HepG2 (cell line): ENCODE results near the gene EIF4G3. TPM values are rescaled to one million over a fixed set of nuclear protein-coding genes. Genes with fewer than 3 reads are reported as not detected.

Experiments
- ATAC-seq: fragments of 200-7000 bp; cut with Tn5 transposase; 3 replicates; pipeline ENCODE4 v1.9.1; 2020; ENCODE audit warnings: mild to moderate bottlenecking, moderate library complexity
- BruUV-seq: library from RNA; stranded (reverse); fragments of 400-500 nt; replicated peaks from 2 replicates; lab custom pipeline; 2021; lab: Mats Ljungman, UMichigan
- CTCF ChIA-PET: fragments of 300-600 bp; formaldehyde crosslinking; extraction: SDS; loops from one replicate; lab custom pipeline; 2021; ENCODE audit warnings: low total read pairs, inconsistent platforms, low intra/inter-chr PET ratio; lab: Yijun Ruan, JAX
- POLR2A ChIA-PET: fragments of 350-600 bp; sonication (Branson Sonifier 250); formaldehyde crosslinking; loops from one replicate; lab custom pipeline; 2020; ENCODE audit warnings: antibody characterized with exemption, inconsistent platforms; lab: Yijun Ruan, JAX
- DNase-seq: peaks from one replicate; pipeline ENCODE4 v3.0.0-alpha.2; 2015; ENCODE audit warnings: low spot score
- FAIRE-seq: peaks from 3 replicates; lab custom pipeline; 2011; peaks lifted over from hg19 to GRCh38; lab: Jason Lieb, UNC
- H2AFZ ChIP-seq: one replicate; pipeline ENCODE4 v1.6.1; 2011; ENCODE audit warnings: low read length, inconsistent platforms
- H3K27ac ChIP-seq: fragments of 300-600 bp; 3 replicates; pipeline ENCODE4 v1.8.0; 2011; ENCODE audit warnings: mixed run types, mild to moderate bottlenecking, mixed read lengths, low read length, inconsistent platforms; ENCODE audit not compliant: insufficient read depth; ENCODE audit errors: extremely low read length
- H3K27me3 ChIP-seq, 2 experiments: fragments of 200-600 bp in 1 of 2; 2 replicates in 1 of 2; 3 replicates in 1 of 2; pipeline versions ENCODE4 v1.6.0 to v1.8.0; 2011; ENCODE audit warnings: low read length in 2 of 2, mild to moderate bottlenecking in 2 of 2, moderate library complexity in 2 of 2, inconsistent platforms in 1 of 2; ENCODE audit not compliant: insufficient read depth in 2 of 2, control insufficient read depth in 1 of 2
- H3K36me3 ChIP-seq, 2 experiments: fragments of 200-600 bp in 1 of 2; replicated peaks in 1 of 2; 2 replicates in 1 of 2; 3 replicates in 1 of 2; pipeline versions ENCODE4 v1.5.1 to v1.8.0; 2011; ENCODE audit warnings: low read length in 2 of 2, inconsistent platforms in 1 of 2; ENCODE audit not compliant: insufficient read depth in 2 of 2, control insufficient read depth in 1 of 2
- H3K4me1 ChIP-seq: 2 replicates; pipeline ENCODE4 v1.5.1; 2012; ENCODE audit warnings: low read length, inconsistent platforms; ENCODE audit not compliant: insufficient read depth
- H3K4me2 ChIP-seq: 2 replicates; pipeline ENCODE4 v1.6.0; 2011; ENCODE audit warnings: low read depth, low read length, inconsistent platforms
- H3K4me3 ChIP-seq, 3 experiments: fragments of 200-600 bp in 1 of 3; sonication (generic), shearing (Covaris generic) in 1 of 3; replicated peaks in 1 of 3; 2 replicates each; pipeline ENCODE4 v1.5.1; 2011 to 2016; ENCODE audit warnings: low read length in 3 of 3, inconsistent platforms in 2 of 3, low read depth in 2 of 3, mild to moderate bottlenecking in 2 of 3, control low read depth in 1 of 3, mixed read lengths in 1 of 3; ENCODE audit not compliant: insufficient read depth in 1 of 3
- H3K79me2 ChIP-seq: one replicate; pipeline ENCODE4 v1.6.1; 2011; ENCODE audit warnings: low read length, inconsistent platforms; ENCODE audit not compliant: insufficient read depth
- H3K9ac ChIP-seq: 2 replicates; pipeline ENCODE4 v1.6.0; 2011; ENCODE audit warnings: mild to moderate bottlenecking, low read depth, low read length, inconsistent platforms; ENCODE audit not compliant: insufficient read depth
- H3K9me3 ChIP-seq: 2 replicates; pipeline ENCODE4 v1.5.1; 2012; ENCODE audit warnings: mild to moderate bottlenecking, low read length
- H4K20me1 ChIP-seq: 2 replicates; pipeline ENCODE4 v1.6.0; 2011; ENCODE audit warnings: inconsistent platforms, mild to moderate bottlenecking, low read length, moderate library complexity; ENCODE audit not compliant: insufficient read depth
- ARNTL ChIP-seq: sonication (generic); formaldehyde crosslinking; IDR thresholded peaks from 2 replicates; pipeline ENCODE4 v1.4.0; 2020; ENCODE audit warnings: mild to moderate bottlenecking, missing genetic modification reagents
- CREB1 ChIP-seq, 2 experiments: fragments of 450-650 bp in 1 of 2; IDR thresholded peaks; 2 replicates each; pipeline ENCODE4 v1.6.1; 2016 to 2017; ENCODE audit warnings: control low read depth in 1 of 2, mild to moderate bottlenecking in 1 of 2, missing compliant biosample characterization in 1 of 2, missing genetic modification characterization in 1 of 2
- KAT8 ChIP-seq: IDR thresholded peaks from 2 replicates; pipeline ENCODE4 v1.6.1; 2016; ENCODE audit warnings: missing genetic modification reagents, missing compliant biosample characterization
- NAIF1 ChIP-seq: sonication (generic); formaldehyde crosslinking; IDR thresholded peaks from 2 replicates; pipeline ENCODE4 v1.5.0; 2020; ENCODE audit warnings: mild to moderate bottlenecking, missing genetic modification reagents, borderline replicate concordance
- NR2C2 ChIP-seq: sonication (generic); formaldehyde crosslinking; IDR thresholded peaks from 2 replicates; pipeline ENCODE4 v1.4.0; 2020; ENCODE audit warnings: missing genetic modification reagents, mild to moderate bottlenecking, moderate library complexity, borderline replicate concordance
- PAX8 ChIP-seq: sonication (generic); formaldehyde crosslinking; IDR thresholded peaks from 2 replicates; pipeline ENCODE4 v1.8.0; 2022; ENCODE audit warnings: mild to moderate bottlenecking, missing genetic modification reagents, borderline replicate concordance
- SOX13 ChIP-seq, 3 experiments: fragments of 450-650 bp in 1 of 3; sonication (generic) in 1 of 3; formaldehyde crosslinking in 1 of 3; IDR thresholded peaks in 2 of 3; conservative IDR thresholded peaks in 1 of 3; 2 replicates each; pipeline versions ENCODE4 v1.5.0 to v1.6.1; 2016 to 2020; ENCODE audit warnings: antibody characterized with exemption in 1 of 3, mild to moderate bottlenecking in 1 of 3, missing compliant biosample characterization in 1 of 3, missing genetic modification reagents in 1 of 3, moderate library complexity in 1 of 3
- ZFP90 ChIP-seq: sonication (generic); formaldehyde crosslinking; IDR thresholded peaks from 2 replicates; pipeline ENCODE4 v1.8.0; 2022; ENCODE audit warnings: missing genetic modification reagents, mild to moderate bottlenecking, inconsistent platforms, borderline replicate concordance
- ZIK1 ChIP-seq: sonication (generic); formaldehyde crosslinking; IDR thresholded peaks from 2 replicates; pipeline ENCODE4 v1.5.0; 2020; ENCODE audit warnings: mild to moderate bottlenecking, low read depth, missing genetic modification reagents, borderline replicate concordance
- ZNF205 ChIP-seq: IDR thresholded peaks from 2 replicates; pipeline ENCODE4 v1.6.1; 2018; ENCODE audit warnings: missing biosample characterization, missing genetic modification reagents
- ZNF251 ChIP-seq: sonication (generic); formaldehyde crosslinking; IDR thresholded peaks from 2 replicates; pipeline ENCODE4 v1.9.0; 2021; ENCODE audit warnings: mild to moderate bottlenecking, missing genetic modification reagents
- ZNF274 ChIP-seq: sonication (generic); formaldehyde crosslinking; IDR thresholded peaks from 2 replicates; pipeline ENCODE4 v1.5.1; 2020; ENCODE audit warnings: mild to moderate bottlenecking, missing genetic modification reagents
- ZNF441 ChIP-seq: sonication (generic); formaldehyde crosslinking; IDR thresholded peaks from 2 replicates; pipeline ENCODE4 v1.7.0; 2021; ENCODE audit warnings: missing genetic modification reagents, borderline replicate concordance
- ZNF546 ChIP-seq: sonication (generic); formaldehyde crosslinking; conservative IDR thresholded peaks from 2 replicates; pipeline ENCODE4 v1.8.1; 2023; ENCODE audit warnings: mild to moderate bottlenecking, missing genetic modification reagents
- ZNF598 ChIP-seq: sonication (generic); formaldehyde crosslinking; IDR thresholded peaks from 2 replicates; pipeline ENCODE4 v1.5.1; 2020; ENCODE audit warnings: mild to moderate bottlenecking, missing genetic modification reagents, borderline replicate concordance
- ZNF704 ChIP-seq: sonication (generic); formaldehyde crosslinking; IDR thresholded peaks from 2 replicates; pipeline ENCODE4 v1.8.1; 2023; ENCODE audit warnings: mild to moderate bottlenecking, inconsistent platforms, moderate library complexity, missing genetic modification reagents, borderline replicate concordance
- WGBS: methylation state at CpG from one replicate; pipeline ENCODE4 v1.1.6; 2017; ENCODE audit warnings: low lambda C conversion rate; 5-methylcytosine and 5-hydroxymethylcytosine counted together
- in situ Hi-C: cut with HindIII; loops from 2 replicates; pipeline ENCODE4 v1.10.0; 2017; ENCODE audit warnings: low pct_unique_long_range_greater_than_20kb; ENCODE audit not compliant: extremely low pct_ligation_motif_present
- intact Hi-C: fragments of 100-400 bp; cut with micrococcal nuclease; formaldehyde crosslinking; loops from one replicate; pipeline ENCODE4 v1.10.0; 2022; ENCODE audit not compliant: unreplicated experiment
- polyA plus RNA-seq, 8 experiments: library from polyadenylated mRNA; depleted of rRNA in 3 of 8; stranded (reverse) in 7 of 8; unstranded in 1 of 8; fragments of >200 nt; fragmentation: Illumina TruSeq in 4 of 8; extraction: Trizol in 4 of 8; gene quantifications; 2 replicates each; pipeline versions ENCODE4 v1.2.1 to v1.2.3, GENCODE V29; 2011 to 2016; ENCODE audit warnings: low read depth in 4 of 8, missing spikeins in 1 of 8, mixed read lengths in 1 of 8; ENCODE audit not compliant: insufficient read depth in 1 of 8
- total RNA-seq, 5 experiments: library from RNA; depleted of rRNA; stranded (reverse); fragments of >200 nt; fragmentation: Illumina TruSeq; extraction: Trizol; gene quantifications; 2 replicates each; pipeline ENCODE4 v1.2.3, GENCODE V29; 2016; ENCODE audit warnings: low read depth in 1 of 5

EIF4G3 gene
- total and polyA plus RNA-seq, 2 of the 13 experiments (the other 11 are each of a cell fraction or from before 2014, with no cell fraction given): 22.2 to 27.6 TPM

GRCh38 chr1:20848162-20848561 lies 328.5 kb downstream of the EIF4G3 start:
- H3K79me2 ChIP-seq: no peaks in the 10 kb centered on the region
- H3K4me3 ChIP-seq: no peak overlapping the region
- H3K4me1 ChIP-seq: no peaks in the 10 kb centered on the region
- in situ Hi-C loops (no loop called here), intact Hi-C loops (no loop called here)
- DNase-seq (no peak), FAIRE-seq (no peak), ATAC-seq (no peak)
- 95% methylated on average over 1 of the region's 1 CpG for WGBS
- peaks cover 11 to 15% of the 10 kb centered on the region in 2 experiments for H3K36me3 ChIP-seq
- no peaks in the 10 kb centered on the region for H3K27me3 ChIP-seq
- H4K20me1 ChIP-seq: no peaks in the 10 kb centered on the region
- no TSS peak for BruUV-seq
- no peaks in the 10 kb centered on the region for H3K9me3 ChIP-seq
- TF ChIP-seq ZNF441 (CRISPR knock-in tag) (no peak), ZNF274 (no peak), NAIF1 (no peak), NR2C2 (CRISPR knock-in tag) (no peak), KAT8 (no peak), ZNF546 (CRISPR knock-in tag) (no peak), ARNTL (no peak), ZFP90 (no peak), ZNF704 (CRISPR knock-in tag) (no peak), PAX8 (CRISPR knock-in tag) (no peak), CREB1 (IDR thresholded peaks at IDR 0.05) (no peak), CREB1 (CRISPR knock-in tag; IDR thresholded peaks at IDR 0.05) (no peak), ZNF205 (CRISPR knock-in tag) (no peak), ZNF251 (CRISPR knock-in tag) (no peak), ZIK1 (no peak), SOX13 (IDR thresholded peaks at IDR 0.05) (no peak), SOX13 (CRISPR knock-in tag; conservative IDR thresholded peaks at IDR 0.05 in 1 of 2, IDR thresholded peaks at IDR 0.05 in 1 of 2) (no peak), ZNF598 (CRISPR knock-in tag) (no peak)
- H3K4me2 ChIP-seq: no peak overlapping the region
- ChIA-PET CTCF (no interaction called here), POLR2A (no interaction called here)
- H3K9ac ChIP-seq: no peak overlapping the region
- H2AFZ ChIP-seq: no peak overlapping the region
- no peak overlapping the region for H3K27ac ChIP-seq
